NT2/D1 (cell line): Measurements from ENCODE around the gene GALR3.

ENCODE experiments used
- DNase-seq: peaks from one replicate; pipeline ENCODE4 v3.0.0-alpha.2; 2011; ENCODE audit warnings: low read depth, low spot score
- H3K27me3 ChIP-seq: 2 replicates; pipeline ENCODE4 v1.6.0; 2011; ENCODE audit warnings: mild to moderate bottlenecking; ENCODE audit not compliant: insufficient read length, insufficient read depth
- H3K36me3 ChIP-seq: 2 replicates; pipeline ENCODE4 v1.6.1; 2011; ENCODE audit warnings: mild to moderate bottlenecking, low read length, mixed read lengths; ENCODE audit not compliant: insufficient read depth, insufficient read length
- H3K4me1 ChIP-seq: 2 replicates; pipeline ENCODE4 v1.5.1; 2011; ENCODE audit not compliant: insufficient read depth, insufficient read length
- H3K4me3 ChIP-seq: 2 replicates; pipeline ENCODE4 v1.5.1; 2011; ENCODE audit warnings: low read depth; ENCODE audit not compliant: insufficient read length
- H3K9ac ChIP-seq: 2 replicates; pipeline ENCODE4 v1.6.0; 2011; ENCODE audit warnings: low read depth; ENCODE audit not compliant: insufficient read length
- H3K9me3 ChIP-seq: 2 replicates; pipeline ENCODE4 v1.5.1; 2011; ENCODE audit warnings: mild to moderate bottlenecking, low read length; ENCODE audit not compliant: insufficient read depth
- SUZ12 ChIP-seq: IDR thresholded peaks from 2 replicates; pipeline ENCODE4 v1.6.1; 2011; ENCODE audit not compliant: insufficient read length, insufficient read depth; ENCODE audit errors: extremely low read depth
- YY1 ChIP-seq: IDR thresholded peaks from 2 replicates; pipeline ENCODE4 v1.6.1; 2011; ENCODE audit not compliant: insufficient read length, insufficient read depth
- ZNF274 ChIP-seq: IDR thresholded peaks from 2 replicates; pipeline ENCODE4 v1.6.1; 2011; ENCODE audit warnings: mild to moderate bottlenecking, low read depth, low read length

Gene GALR3, protein sequence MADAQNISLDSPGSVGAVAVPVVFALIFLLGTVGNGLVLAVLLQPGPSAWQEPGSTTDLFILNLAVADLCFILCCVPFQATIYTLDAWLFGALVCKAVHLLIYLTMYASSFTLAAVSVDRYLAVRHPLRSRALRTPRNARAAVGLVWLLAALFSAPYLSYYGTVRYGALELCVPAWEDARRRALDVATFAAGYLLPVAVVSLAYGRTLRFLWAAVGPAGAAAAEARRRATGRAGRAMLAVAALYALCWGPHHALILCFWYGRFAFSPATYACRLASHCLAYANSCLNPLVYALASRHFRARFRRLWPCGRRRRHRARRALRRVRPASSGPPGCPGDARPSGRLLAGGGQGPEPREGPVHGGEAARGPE

DNA sequence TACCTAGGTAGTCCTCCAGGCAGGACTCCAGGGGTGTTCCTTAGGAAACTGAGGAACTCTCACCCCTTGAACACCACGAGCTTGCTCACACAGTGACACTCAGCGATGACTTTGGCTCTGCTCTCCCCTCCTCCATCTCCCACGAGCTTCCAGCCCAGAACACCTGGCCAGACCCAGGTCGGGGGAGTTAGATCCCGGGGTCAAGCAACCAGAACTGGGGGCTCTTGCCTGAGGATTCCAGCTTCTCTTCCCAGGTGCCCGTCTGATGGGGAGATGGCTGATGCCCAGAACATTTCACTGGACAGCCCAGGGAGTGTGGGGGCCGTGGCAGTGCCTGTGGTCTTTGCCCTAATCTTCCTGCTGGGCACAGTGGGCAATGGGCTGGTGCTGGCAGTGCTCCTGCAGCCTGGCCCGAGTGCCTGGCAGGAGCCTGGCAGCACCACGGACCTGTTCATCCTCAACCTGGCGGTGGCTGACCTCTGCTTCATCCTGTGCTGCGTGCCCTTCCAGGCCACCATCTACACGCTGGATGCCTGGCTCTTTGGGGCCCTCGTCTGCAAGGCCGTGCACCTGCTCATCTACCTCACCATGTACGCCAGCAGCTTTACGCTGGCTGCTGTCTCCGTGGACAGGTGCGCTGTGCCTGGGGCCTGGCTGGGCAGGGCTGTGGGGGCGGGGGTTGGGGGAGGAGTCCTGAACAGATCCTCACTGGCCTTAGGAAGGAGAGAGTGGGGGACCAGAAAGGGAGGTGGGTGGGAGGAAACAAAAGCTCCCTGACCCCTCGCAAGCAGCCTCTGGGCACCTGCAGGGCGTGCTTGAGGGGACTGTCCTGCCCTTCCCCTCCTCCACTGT lies at the start of gene GALR3:
Gene GALR3, plus strand, starts transcription at position 249 of the 852 bp plus-strand sequence. Its CDS starts 25 bp downstream, at position 274.
- Histone ChIP-seq H3K4me3 (no peak within 1 kb of the TSS), H3K36me3 (no peaks in the 10 kb centered on the region), H3K27me3 (peaks cover 45% of the 10 kb centered on the region), H3K4me1 (peaks cover 12% of the 10 kb centered on the region), H3K9ac (no peak within 1 kb of the TSS), H3K9me3 (no peaks in the 10 kb centered on the region)
- TF ChIP-seq SUZ12, result no peak
- TF ChIP-seq ZNF274, result no peak
- DNase-seq, result no peak

DNA sequence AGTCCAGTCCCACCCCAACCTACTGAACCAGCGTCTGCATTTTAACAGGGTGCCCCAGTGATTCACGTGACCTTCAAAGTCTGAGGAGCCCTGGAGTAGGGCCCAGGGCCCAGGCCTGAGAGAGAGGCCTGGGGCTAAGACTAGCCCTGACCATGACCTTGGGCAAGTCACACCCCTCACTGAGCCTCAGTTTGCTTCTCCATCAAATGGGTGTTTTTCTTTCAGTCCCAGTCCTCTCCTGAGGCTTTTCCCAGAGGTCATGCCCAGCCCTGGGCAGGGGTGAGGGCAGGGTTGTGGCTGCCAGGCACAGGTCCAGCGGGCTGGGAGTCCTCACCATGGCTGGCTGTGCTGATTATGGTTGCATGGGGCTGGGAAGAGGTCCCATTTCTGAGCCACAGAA lies 48.5 kb upstream of the GALR3 start:
- no peak for DNase-seq
- peaks cover 3% of the 10 kb centered on the region for H3K4me1 ChIP-seq
- H3K9me3 ChIP-seq, result no peaks in the 10 kb centered on the region
- H3K9ac ChIP-seq, result no peak overlapping the region
- no peaks in the 10 kb centered on the region for H3K27me3 ChIP-seq
- no peak overlapping the region for H3K4me3 ChIP-seq
- TF ChIP-seq YY1 (no peak), SUZ12 (no peak), ZNF274 (no peak)
- peaks cover 33% of the 10 kb centered on the region for H3K36me3 ChIP-seq

DNA sequence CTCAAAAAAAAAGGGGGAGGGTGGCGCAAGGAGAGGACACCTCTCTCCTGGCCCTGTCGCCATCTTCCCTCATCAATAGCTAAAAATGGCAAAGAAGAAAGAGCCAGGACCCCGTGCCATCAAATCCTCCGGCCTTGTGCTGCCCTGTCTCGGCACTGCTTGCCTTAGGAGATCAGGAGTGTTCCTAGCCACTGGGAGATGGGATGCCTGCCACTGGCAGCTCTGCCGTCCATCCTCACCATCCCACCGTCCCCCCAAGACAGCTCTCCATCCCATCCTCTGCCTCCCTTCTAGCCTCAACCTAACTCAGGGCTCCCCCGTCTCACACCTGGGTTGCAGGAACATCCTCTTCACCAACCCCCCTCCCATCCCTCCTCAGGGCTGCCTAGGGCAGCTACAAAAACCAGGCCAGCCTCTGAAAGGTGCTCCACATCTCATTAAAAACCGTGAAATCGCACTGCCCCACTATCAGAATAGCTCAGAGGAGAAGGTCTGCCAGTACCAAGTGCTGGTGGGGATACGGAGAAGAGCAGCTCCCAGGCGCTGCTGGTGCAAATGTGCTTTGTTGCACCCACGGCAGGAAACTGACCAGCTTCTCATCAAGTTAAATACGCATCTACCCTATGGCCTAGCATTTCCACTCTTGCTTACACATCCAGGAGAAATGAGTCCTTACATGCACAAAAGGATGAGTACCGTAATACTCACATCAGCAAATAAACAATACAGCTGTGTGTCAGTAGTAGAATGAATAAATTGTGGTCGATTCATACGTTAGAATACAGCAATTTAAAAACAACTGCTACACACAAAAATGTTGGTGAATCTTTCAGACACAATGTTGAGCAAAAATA lies 47.2 kb upstream of the GALR3 start:
- no peak for DNase-seq
- Histone ChIP-seq H3K36me3 (peaks cover 31% of the 10 kb centered on the region), H3K27me3 (no peaks in the 10 kb centered on the region), H3K4me3 (no peak overlapping the region), H3K9ac (no peak overlapping the region), H3K9me3 (no peaks in the 10 kb centered on the region), H3K4me1 (peaks cover 3% of the 10 kb centered on the region)
- TF ChIP-seq YY1 (no peak), ZNF274 (no peak), SUZ12 (no peak)

DNA sequence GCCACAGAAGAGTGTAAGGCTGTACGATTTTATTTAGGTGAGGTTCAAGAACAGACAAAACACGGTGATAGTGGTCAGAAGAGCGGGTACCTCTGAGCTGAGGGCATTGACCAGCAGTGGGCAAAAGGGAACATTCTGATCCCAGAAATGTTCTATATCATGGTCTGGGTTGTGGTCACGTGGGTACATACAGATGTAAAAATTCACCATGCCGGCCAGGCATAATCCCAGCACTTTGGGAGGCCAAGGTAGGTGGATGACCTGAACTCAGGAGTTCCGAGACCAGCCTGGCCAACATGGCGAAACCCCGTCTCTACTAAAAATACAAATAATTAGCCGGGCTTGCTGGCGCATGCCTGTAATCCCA lies 46.6 kb upstream of the GALR3 start:
- TF ChIP-seq YY1, result no peak
- no peak for TF ChIP-seq SUZ12
- no peak for TF ChIP-seq ZNF274
- H3K4me3 ChIP-seq, result no peak overlapping the region
- H3K9ac ChIP-seq, result no peak overlapping the region

DNA sequence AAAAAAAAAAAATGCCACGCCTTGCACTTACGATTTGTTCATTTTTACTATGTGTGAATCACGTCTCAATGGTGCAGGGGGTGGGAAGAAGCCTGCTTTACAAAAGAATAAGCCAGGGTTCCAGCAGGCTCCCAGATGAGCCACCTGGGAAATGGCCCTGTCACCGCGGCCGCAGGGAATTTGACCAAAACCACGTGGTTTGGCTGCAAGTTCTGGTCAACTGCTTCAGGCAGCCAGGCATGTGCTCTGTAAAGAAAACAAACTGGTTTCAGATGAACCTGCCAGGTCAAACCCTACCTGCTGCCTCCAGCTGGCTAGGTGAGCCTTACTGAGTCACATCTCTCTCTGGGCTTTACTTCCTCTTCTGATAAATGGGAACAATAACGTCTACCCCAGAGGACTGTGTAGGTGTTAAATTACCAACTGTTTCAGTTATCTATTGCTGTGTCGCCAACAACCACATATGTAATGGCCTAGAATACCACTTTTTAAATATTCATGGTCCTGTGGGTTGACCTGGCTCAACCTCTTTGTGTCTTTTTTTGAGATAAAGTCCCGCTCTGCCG lies 46.0 kb upstream of the GALR3 start:
- Histone ChIP-seq H3K4me3 (no peak overlapping the region), H3K9ac (no peak overlapping the region), H3K4me1 (peaks cover 6% of the 10 kb centered on the region), H3K36me3 (peaks cover 19% of the 10 kb centered on the region), H3K27me3 (no peaks in the 10 kb centered on the region), H3K9me3 (no peaks in the 10 kb centered on the region)
- TF ChIP-seq ZNF274 (no peak), YY1 (no peak), SUZ12 (no peak)
- no peak for DNase-seq

More for the DNA sequence above, 46.6 kb upstream of the GALR3 start:
- H3K4me1 ChIP-seq, result peaks cover 6% of the 10 kb centered on the region
- H3K9me3 ChIP-seq, result no peaks in the 10 kb centered on the region
- no peaks in the 10 kb centered on the region for H3K27me3 ChIP-seq
- DNase-seq, result no peak
- peaks cover 25% of the 10 kb centered on the region for H3K36me3 ChIP-seq

DNA sequence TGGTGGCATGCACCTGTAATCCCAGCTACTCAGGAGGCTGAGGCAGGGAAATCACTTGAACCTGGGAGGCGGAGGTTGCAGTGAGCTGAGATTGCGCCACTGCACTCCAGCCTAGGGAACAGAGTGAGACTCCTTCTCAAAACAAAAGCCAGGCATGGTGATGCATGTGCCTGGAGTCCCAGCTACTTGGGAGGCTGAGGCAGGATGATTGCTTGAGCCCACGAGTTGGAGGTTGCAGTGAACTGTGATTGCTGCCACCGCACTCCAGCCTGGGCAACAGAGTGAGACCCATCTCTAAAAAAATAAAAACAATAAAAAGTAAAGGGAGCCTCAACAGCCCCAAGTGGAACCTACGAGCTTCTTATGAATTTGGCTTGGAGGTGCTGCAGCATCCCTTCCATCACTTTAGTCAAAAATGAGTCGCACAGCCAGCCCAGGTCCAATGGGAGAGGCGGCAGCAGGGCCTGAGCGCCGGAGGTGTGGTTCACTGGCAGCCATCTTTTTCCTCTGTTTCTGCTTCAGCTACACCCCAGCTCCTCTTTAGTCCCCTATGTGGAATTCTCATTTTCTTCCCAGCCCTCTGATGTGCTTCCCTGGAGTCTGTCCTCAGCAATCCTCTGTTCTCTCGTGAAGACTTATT lies 44.7 kb upstream of the GALR3 start:
- peaks cover 2% of the 10 kb centered on the region for H3K27me3 ChIP-seq
- TF ChIP-seq SUZ12 (no peak), ZNF274 (no peak), YY1 (no peak)
- H3K36me3 ChIP-seq, result peaks cover 9% of the 10 kb centered on the region
- H3K4me1 ChIP-seq, result peaks cover 6% of the 10 kb centered on the region
- H3K9ac ChIP-seq, result no peak overlapping the region
- no peaks in the 10 kb centered on the region for H3K9me3 ChIP-seq
- DNase-seq, result no peak
- H3K4me3 ChIP-seq, result no peak overlapping the region
